Keratinocyte (primary cell): Measurements from ENCODE around the gene AP2A2. TPM values are rescaled to one million over a fixed set of nuclear protein-coding genes. Genes with fewer than 3 reads are reported as not detected.

ENCODE experiments used
- DNase-seq: peaks from one replicate; pipeline ENCODE4 v3.0.0-alpha.2; 2011; ENCODE audit warnings: low read depth, missing footprints, low spot score
- FAIRE-seq: peaks from 2 replicates; lab custom pipeline; 2011; peaks lifted over from hg19 to GRCh38; lab: Jason Lieb, UNC
- H2AFZ ChIP-seq: 2 replicates; pipeline ENCODE4 v1.6.0; 2012; ENCODE audit warnings: low read length, control low read depth, inconsistent platforms; ENCODE audit not compliant: control insufficient read depth
- H3K27ac ChIP-seq: 2 replicates; pipeline ENCODE4 v1.5.1; 2011; ENCODE audit warnings: low read length; ENCODE audit not compliant: control insufficient read depth, insufficient read depth
- H3K27me3 ChIP-seq: 3 replicates; pipeline ENCODE4 v1.6.0; 2011; ENCODE audit warnings: low read length; ENCODE audit not compliant: control insufficient read depth, insufficient read depth; ENCODE audit errors: extremely low read depth
- H3K36me3 ChIP-seq, 2 experiments: 2 replicates in 1 of 2; 3 replicates in 1 of 2; pipeline ENCODE4 v1.5.1; 2011; ENCODE audit warnings: low read length in 2 of 2, mild to moderate bottlenecking in 1 of 2; ENCODE audit not compliant: control insufficient read depth in 2 of 2, insufficient read depth in 2 of 2; ENCODE audit errors: extremely low read depth in 1 of 2
- H3K4me1 ChIP-seq: 3 replicates; pipeline ENCODE4 v1.5.1; 2011; ENCODE audit warnings: low read length; ENCODE audit not compliant: control insufficient read depth, insufficient read depth; ENCODE audit errors: extremely low read depth
- H3K4me2 ChIP-seq: 3 replicates; pipeline ENCODE4 v1.6.0; 2011; ENCODE audit warnings: low read depth, low read length; ENCODE audit not compliant: control insufficient read depth, insufficient read depth; ENCODE audit errors: extremely low read depth
- H3K4me3 ChIP-seq, 3 experiments: fragments of 200-600 bp in 1 of 3; sonication (generic) in 1 of 3; 2 replicates in 2 of 3; 3 replicates in 1 of 3; pipeline ENCODE4 v1.5.1; 2011 to 2016; ENCODE audit warnings: low read length in 3 of 3, mild to moderate bottlenecking in 3 of 3, control low read depth in 2 of 3, inconsistent platforms in 1 of 3, low read depth in 1 of 3, mixed read lengths in 1 of 3, mixed run types in 1 of 3, moderate library complexity in 1 of 3; ENCODE audit not compliant: control insufficient read depth in 2 of 3, insufficient read depth in 2 of 3; ENCODE audit errors: extremely low read depth in 1 of 3
- H3K79me2 ChIP-seq: 2 replicates; pipeline ENCODE4 v1.6.0; 2012; ENCODE audit warnings: low read length; ENCODE audit not compliant: control insufficient read depth, insufficient read depth
- H3K9ac ChIP-seq: 3 replicates; pipeline ENCODE4 v1.6.0; 2011; ENCODE audit warnings: low read length; ENCODE audit not compliant: control insufficient read depth, insufficient read depth; ENCODE audit errors: extremely low read depth
- H3K9me1 ChIP-seq: 3 replicates; pipeline ENCODE4 v1.6.0; 2011; ENCODE audit warnings: low read length; ENCODE audit not compliant: control insufficient read depth, insufficient read depth; ENCODE audit errors: extremely low read depth
- H3K9me3 ChIP-seq: 2 replicates; pipeline ENCODE4 v1.5.1; 2012; ENCODE audit warnings: low read depth, low read length; ENCODE audit not compliant: control insufficient read depth
- H4K20me1 ChIP-seq: 3 replicates; pipeline ENCODE4 v1.6.0; 2011; ENCODE audit warnings: low read length; ENCODE audit not compliant: control insufficient read depth, insufficient read depth; ENCODE audit errors: extremely low read depth
- CTCF ChIP-seq, 3 experiments: IDR thresholded peaks in 1 of 3; conservative IDR thresholded peaks in 1 of 3; optimal IDR thresholded peaks in 1 of 3; 2 replicates in 2 of 3; 3 replicates in 1 of 3; pipeline versions ENCODE3 to v1.5.1; 2011; ENCODE audit warnings: low read length in 3 of 3, mild to moderate bottlenecking in 3 of 3, moderate library complexity in 2 of 3, control low read depth in 1 of 3, inconsistent platforms in 1 of 3; ENCODE audit not compliant: insufficient read depth in 2 of 3; ENCODE audit errors: extremely low read depth in 1 of 3
- EZH2 ChIP-seq: IDR thresholded peaks from one replicate; pipeline ENCODE4 v1.6.1; 2012; ENCODE audit warnings: inconsistent platforms, mild to moderate bottlenecking, low read length, moderate library complexity
- dilution Hi-C: fragments of 300-500 bp; cut with MboI; formaldehyde crosslinking; loops from one replicate; pipeline ENCODE4 v1.7.0; 2020; ENCODE audit warnings: low sequenced_read_pairs; ENCODE audit not compliant: extremely low pct_ligation_motif_present
- polyA plus RNA-seq, 5 experiments: library from polyadenylated mRNA; depleted of rRNA in 3 of 5; stranded (reverse) in 3 of 5; stranded (forward) in 1 of 5; unstranded in 1 of 5; fragments of >200 nt; gene quantifications; 1 replicate in 1 of 5; 2 replicates in 3 of 5; 3 replicates in 1 of 5; pipeline versions ENCODE4 v1.2.1 to v1.2.3, GENCODE V29; 2011 to 2012; ENCODE audit warnings: missing spikeins in 2 of 5, low read depth in 1 of 5, low replicate concordance in 1 of 5

Gene AP2A2
- polyA plus RNA-seq, 1 donor (not counting 4 experiments of a cell fraction or from before 2014, with no cell fraction given) = 47.8 TPM

- dilution Hi-C loops = no loop called here
- Histone ChIP-seq H2AFZ (no peak overlapping the region), H3K4me1 (peaks cover 7% of the 10 kb centered on the region), H3K27me3 (peaks cover 4% of the 10 kb centered on the region), H3K79me2 (no peaks in the 10 kb centered on the region), H4K20me1 (no peaks in the 10 kb centered on the region), H3K4me3 (no peak overlapping the region), H3K36me3 (no peaks in the 10 kb centered on the region), H3K27ac (no peak overlapping the region), H3K4me2 (no peak overlapping the region), H3K9ac (no peak overlapping the region), H3K9me3 (peaks cover 3% of the 10 kb centered on the region), H3K9me1 (no peaks in the 10 kb centered on the region)
- FAIRE-seq (no peak), DNase-seq (no peak)
- TF ChIP-seq EZH2 = no peak
- TF ChIP-seq CTCF (optimal IDR thresholded peaks at IDR 0.05 in 1 of 3, IDR thresholded peaks at IDR 0.05 in 1 of 3, conservative IDR thresholded peaks at IDR 0.05 in 1 of 3; ENCODE audit: extremely low read depth in 1 of 3, insufficient read depth in 2 of 3, low read length in 3 of 3) = no peak
These were observed 134.1 kb downstream of the AP2A2 start for GRCh38 chr11:1059759-1060158.

- no peak overlapping the region for H3K27ac ChIP-seq
- H3K36me3 ChIP-seq = no peaks in the 10 kb centered on the region
- H2AFZ ChIP-seq = no peak overlapping the region
- H3K9me1 ChIP-seq = no peaks in the 10 kb centered on the region
- peaks cover 3% of the 10 kb centered on the region for H3K9me3 ChIP-seq
- TF ChIP-seq EZH2 (no peak), CTCF (optimal IDR thresholded peaks at IDR 0.05 in 1 of 3, IDR thresholded peaks at IDR 0.05 in 1 of 3, conservative IDR thresholded peaks at IDR 0.05 in 1 of 3; ENCODE audit: extremely low read depth in 1 of 3, insufficient read depth in 2 of 3, low read length in 3 of 3) (no peak)
- H3K9ac ChIP-seq = no peak overlapping the region
- no peak for FAIRE-seq
- DNase-seq = no peak
- dilution Hi-C loops = no loop called here
- no peak overlapping the region for H3K4me3 ChIP-seq
- H3K4me1 ChIP-seq = peaks cover 7% of the 10 kb centered on the region
- no peaks in the 10 kb centered on the region for H3K27me3 ChIP-seq
- peak overlapping the region; percentile 6 for H3K4me2 ChIP-seq
- H4K20me1 ChIP-seq = no peaks in the 10 kb centered on the region
- no peaks in the 10 kb centered on the region for H3K79me2 ChIP-seq
These were observed 134.7 kb downstream of the AP2A2 start for GRCh38 chr11:1060410-1060809.
